Testis (tissue), 2 donors: ENCODE results near the gene MILR1.

Experiments
- POLR2A ChIP-seq: fragments of 450-650 bp; IDR thresholded peaks from one replicate; pipeline ENCODE4 v1.6.1; 2017; ENCODE audit warnings: antibody characterized with exemption, mild to moderate bottlenecking, moderate library complexity
- TF ChIP-seq, protein P1 (sequence below), 3 experiments: fragments of 450-650 bp in 2 of 3; fragments of 200-600 bp in 1 of 3; sonication (generic) in 1 of 3; IDR thresholded peaks; one replicate each; pipeline ENCODE4 v1.5.1; 2016 to 2019; ENCODE audit warnings: antibody characterized with exemption in 3 of 3, mild to moderate bottlenecking in 2 of 3, moderate library complexity in 1 of 3

DNA sequence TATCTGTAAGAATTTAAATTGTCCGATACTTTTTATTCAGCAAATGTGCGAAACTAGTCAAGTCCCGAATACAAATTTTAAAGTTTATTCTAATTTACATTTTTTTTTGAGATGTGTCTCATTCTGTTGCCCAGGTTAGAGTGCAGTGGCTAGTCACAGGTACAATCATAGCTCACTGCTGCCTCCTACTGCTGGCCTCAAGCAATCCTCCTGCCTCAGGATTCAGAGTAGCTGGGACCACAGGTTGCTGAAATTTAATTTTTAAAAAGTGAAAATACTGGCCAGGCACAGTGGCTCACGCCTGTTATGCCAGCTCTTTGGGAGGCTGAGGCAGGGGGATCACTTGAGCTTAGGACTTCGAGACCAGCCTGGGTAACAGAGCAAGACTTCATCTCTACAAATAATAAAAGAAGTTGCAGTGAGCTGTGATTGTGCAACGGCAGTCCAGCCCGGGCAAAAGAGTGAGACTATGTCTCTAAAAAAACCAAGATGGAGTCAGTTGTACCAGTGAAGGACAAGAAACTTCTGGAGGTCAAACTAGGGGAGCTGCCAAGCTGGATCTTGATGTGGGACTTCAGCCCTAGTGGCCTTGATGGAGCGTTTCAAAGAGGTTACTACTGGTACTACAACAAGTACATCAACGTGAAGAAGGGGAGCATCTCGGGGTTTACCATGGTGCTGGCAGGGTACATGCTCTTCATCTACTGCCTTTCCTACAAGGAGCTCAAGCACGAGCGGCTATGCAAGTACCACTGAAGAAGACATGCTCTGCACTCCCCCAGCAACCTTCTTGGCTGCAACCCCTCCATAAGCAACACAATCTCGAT is 42.3 kb downstream of the MILR1 start:
- TF ChIP-seq, protein P1, sequence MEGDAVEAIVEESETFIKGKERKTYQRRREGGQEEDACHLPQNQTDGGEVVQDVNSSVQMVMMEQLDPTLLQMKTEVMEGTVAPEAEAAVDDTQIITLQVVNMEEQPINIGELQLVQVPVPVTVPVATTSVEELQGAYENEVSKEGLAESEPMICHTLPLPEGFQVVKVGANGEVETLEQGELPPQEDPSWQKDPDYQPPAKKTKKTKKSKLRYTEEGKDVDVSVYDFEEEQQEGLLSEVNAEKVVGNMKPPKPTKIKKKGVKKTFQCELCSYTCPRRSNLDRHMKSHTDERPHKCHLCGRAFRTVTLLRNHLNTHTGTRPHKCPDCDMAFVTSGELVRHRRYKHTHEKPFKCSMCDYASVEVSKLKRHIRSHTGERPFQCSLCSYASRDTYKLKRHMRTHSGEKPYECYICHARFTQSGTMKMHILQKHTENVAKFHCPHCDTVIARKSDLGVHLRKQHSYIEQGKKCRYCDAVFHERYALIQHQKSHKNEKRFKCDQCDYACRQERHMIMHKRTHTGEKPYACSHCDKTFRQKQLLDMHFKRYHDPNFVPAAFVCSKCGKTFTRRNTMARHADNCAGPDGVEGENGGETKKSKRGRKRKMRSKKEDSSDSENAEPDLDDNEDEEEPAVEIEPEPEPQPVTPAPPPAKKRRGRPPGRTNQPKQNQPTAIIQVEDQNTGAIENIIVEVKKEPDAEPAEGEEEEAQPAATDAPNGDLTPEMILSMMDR (IDR thresholded peaks at IDR 0.05) = peak in 2 of 3 experiments; percentile 19 to 38
- TF ChIP-seq POLR2A = no peak
